ENCODE measurements around the gene XPO4.

XPO4 gene

GRCh38 chr13:20740021-20740420 lies 162.5 kb downstream of the XPO4 start:
- Histone ChIP-seq H3K4me3 (ENCODE audit: low read depth, low read length) (no peak overlapping the region), H3K4me1 (ENCODE audit: control insufficient read depth, insufficient read depth, low read length) (no peaks in the 10 kb centered on the region), H3K9me3 (ENCODE audit: control insufficient read depth, insufficient read depth, low read length) (no peaks in the 10 kb centered on the region), H3K36me3 (ENCODE audit: control insufficient read depth, insufficient read depth, low read length) (no peaks in the 10 kb centered on the region), H3K9ac (ENCODE audit: low read depth, low read length) (no peak overlapping the region), H3K27me3 (ENCODE audit: control insufficient read depth, insufficient read depth, low read length) (no peaks in the 10 kb centered on the region)

- H3K36me3 ChIP-seq (ENCODE audit: control insufficient read depth, insufficient read depth, low read length), result no peaks in the 10 kb centered on the region
- no peak overlapping the region for H3K4me3 ChIP-seq (ENCODE audit: low read depth, low read length)
- no peak overlapping the region for H3K9ac ChIP-seq (ENCODE audit: low read depth, low read length)
- no peaks in the 10 kb centered on the region for H3K27me3 ChIP-seq (ENCODE audit: control insufficient read depth, insufficient read depth, low read length)
- H3K4me1 ChIP-seq (ENCODE audit: control insufficient read depth, insufficient read depth, low read length), result no peaks in the 10 kb centered on the region
- no peaks in the 10 kb centered on the region for H3K9me3 ChIP-seq (ENCODE audit: control insufficient read depth, insufficient read depth, low read length)
Measured at GRCh38 chr13:20738616-20739015, 163.9 kb downstream of the XPO4 start.

- H3K27me3 ChIP-seq (ENCODE audit: control insufficient read depth, insufficient read depth, low read length), result no peaks in the 10 kb centered on the region
- H3K36me3 ChIP-seq (ENCODE audit: control insufficient read depth, insufficient read depth, low read length), result no peaks in the 10 kb centered on the region
- H3K4me1 ChIP-seq (ENCODE audit: control insufficient read depth, insufficient read depth, low read length), result no peaks in the 10 kb centered on the region
- no peaks in the 10 kb centered on the region for H3K9me3 ChIP-seq (ENCODE audit: control insufficient read depth, insufficient read depth, low read length)
- no peak overlapping the region for H3K9ac ChIP-seq (ENCODE audit: low read depth, low read length)
- H3K4me3 ChIP-seq (ENCODE audit: low read depth, low read length), result no peak overlapping the region
Measured at GRCh38 chr13:20729633-20730585, 172.6 kb downstream of the XPO4 start.

- Histone ChIP-seq H3K27me3 (ENCODE audit: control insufficient read depth, insufficient read depth, low read length) (no peaks in the 10 kb centered on the region), H3K4me3 (ENCODE audit: low read depth, low read length) (no peak overlapping the region), H3K4me1 (ENCODE audit: control insufficient read depth, insufficient read depth, low read length) (no peaks in the 10 kb centered on the region), H3K36me3 (ENCODE audit: control insufficient read depth, insufficient read depth, low read length) (no peaks in the 10 kb centered on the region), H3K9me3 (ENCODE audit: control insufficient read depth, insufficient read depth, low read length) (no peaks in the 10 kb centered on the region), H3K9ac (ENCODE audit: low read depth, low read length) (no peak overlapping the region)
Measured at GRCh38 chr13:20728579-20729311, 173.8 kb downstream of the XPO4 start.

GRCh38 chr13:20727856-20728255 lies 174.7 kb downstream of the XPO4 start:
- Histone ChIP-seq H3K4me1 (ENCODE audit: control insufficient read depth, insufficient read depth, low read length) (no peaks in the 10 kb centered on the region), H3K4me3 (ENCODE audit: low read depth, low read length) (no peak overlapping the region), H3K36me3 (ENCODE audit: control insufficient read depth, insufficient read depth, low read length) (no peaks in the 10 kb centered on the region), H3K9ac (ENCODE audit: low read depth, low read length) (no peak overlapping the region), H3K27me3 (ENCODE audit: control insufficient read depth, insufficient read depth, low read length) (peaks cover 5% of the 10 kb centered on the region), H3K9me3 (ENCODE audit: control insufficient read depth, insufficient read depth, low read length) (no peaks in the 10 kb centered on the region)
